Keratinocyte (primary cell): ENCODE results near the gene STON2. TPM values are rescaled to one million over a fixed set of nuclear protein-coding genes. Genes with fewer than 3 reads are reported as not detected.

Experiments used
- DNase-seq: peaks from one replicate; pipeline ENCODE4 v3.0.0-alpha.2; 2011; ENCODE audit warnings: low read depth, missing footprints, low spot score
- FAIRE-seq: peaks from 2 replicates; lab custom pipeline; 2011; peaks lifted over from hg19 to GRCh38; lab: Jason Lieb, UNC
- H2AFZ ChIP-seq: 2 replicates; pipeline ENCODE4 v1.6.0; 2012; ENCODE audit warnings: low read length, control low read depth, inconsistent platforms; ENCODE audit not compliant: control insufficient read depth
- H3K27ac ChIP-seq: 2 replicates; pipeline ENCODE4 v1.5.1; 2011; ENCODE audit warnings: low read length; ENCODE audit not compliant: control insufficient read depth, insufficient read depth
- H3K27me3 ChIP-seq: 3 replicates; pipeline ENCODE4 v1.6.0; 2011; ENCODE audit warnings: low read length; ENCODE audit not compliant: control insufficient read depth, insufficient read depth; ENCODE audit errors: extremely low read depth
- H3K36me3 ChIP-seq, 2 experiments: 2 replicates in 1 of 2; 3 replicates in 1 of 2; pipeline ENCODE4 v1.5.1; 2011; ENCODE audit warnings: low read length in 2 of 2, mild to moderate bottlenecking in 1 of 2; ENCODE audit not compliant: control insufficient read depth in 2 of 2, insufficient read depth in 2 of 2; ENCODE audit errors: extremely low read depth in 1 of 2
- H3K4me1 ChIP-seq: 3 replicates; pipeline ENCODE4 v1.5.1; 2011; ENCODE audit warnings: low read length; ENCODE audit not compliant: control insufficient read depth, insufficient read depth; ENCODE audit errors: extremely low read depth
- H3K4me2 ChIP-seq: 3 replicates; pipeline ENCODE4 v1.6.0; 2011; ENCODE audit warnings: low read depth, low read length; ENCODE audit not compliant: control insufficient read depth, insufficient read depth; ENCODE audit errors: extremely low read depth
- H3K4me3 ChIP-seq, 3 experiments: fragments of 200-600 bp in 1 of 3; sonication (generic) in 1 of 3; 2 replicates in 2 of 3; 3 replicates in 1 of 3; pipeline ENCODE4 v1.5.1; 2011 to 2016; ENCODE audit warnings: low read length in 3 of 3, mild to moderate bottlenecking in 3 of 3, control low read depth in 2 of 3, inconsistent platforms in 1 of 3, low read depth in 1 of 3, mixed read lengths in 1 of 3, mixed run types in 1 of 3, moderate library complexity in 1 of 3; ENCODE audit not compliant: control insufficient read depth in 2 of 3, insufficient read depth in 2 of 3; ENCODE audit errors: extremely low read depth in 1 of 3
- H3K79me2 ChIP-seq: 2 replicates; pipeline ENCODE4 v1.6.0; 2012; ENCODE audit warnings: low read length; ENCODE audit not compliant: control insufficient read depth, insufficient read depth
- H3K9ac ChIP-seq: 3 replicates; pipeline ENCODE4 v1.6.0; 2011; ENCODE audit warnings: low read length; ENCODE audit not compliant: control insufficient read depth, insufficient read depth; ENCODE audit errors: extremely low read depth
- H3K9me1 ChIP-seq: 3 replicates; pipeline ENCODE4 v1.6.0; 2011; ENCODE audit warnings: low read length; ENCODE audit not compliant: control insufficient read depth, insufficient read depth; ENCODE audit errors: extremely low read depth
- H3K9me3 ChIP-seq: 2 replicates; pipeline ENCODE4 v1.5.1; 2012; ENCODE audit warnings: low read depth, low read length; ENCODE audit not compliant: control insufficient read depth
- H4K20me1 ChIP-seq: 3 replicates; pipeline ENCODE4 v1.6.0; 2011; ENCODE audit warnings: low read length; ENCODE audit not compliant: control insufficient read depth, insufficient read depth; ENCODE audit errors: extremely low read depth
- CTCF ChIP-seq, 3 experiments: IDR thresholded peaks in 1 of 3; conservative IDR thresholded peaks in 1 of 3; optimal IDR thresholded peaks in 1 of 3; 2 replicates in 2 of 3; 3 replicates in 1 of 3; pipeline versions ENCODE3 to v1.5.1; 2011; ENCODE audit warnings: low read length in 3 of 3, mild to moderate bottlenecking in 3 of 3, moderate library complexity in 2 of 3, control low read depth in 1 of 3, inconsistent platforms in 1 of 3; ENCODE audit not compliant: insufficient read depth in 2 of 3; ENCODE audit errors: extremely low read depth in 1 of 3
- EZH2 ChIP-seq: IDR thresholded peaks from one replicate; pipeline ENCODE4 v1.6.1; 2012; ENCODE audit warnings: inconsistent platforms, mild to moderate bottlenecking, low read length, moderate library complexity
- dilution Hi-C: fragments of 300-500 bp; cut with MboI; formaldehyde crosslinking; loops from one replicate; pipeline ENCODE4 v1.7.0; 2020; ENCODE audit warnings: low sequenced_read_pairs; ENCODE audit not compliant: extremely low pct_ligation_motif_present
- polyA plus RNA-seq, 5 experiments: library from polyadenylated mRNA; depleted of rRNA in 3 of 5; stranded (reverse) in 3 of 5; stranded (forward) in 1 of 5; unstranded in 1 of 5; fragments of >200 nt; gene quantifications; 1 replicate in 1 of 5; 2 replicates in 3 of 5; 3 replicates in 1 of 5; pipeline versions ENCODE4 v1.2.1 to v1.2.3, GENCODE V29; 2011 to 2012; ENCODE audit warnings: missing spikeins in 2 of 5, low read depth in 1 of 5, low replicate concordance in 1 of 5

STON2 gene
- polyA plus RNA-seq, 1 donor (not counting 4 experiments of a cell fraction or from before 2014, with no cell fraction given) = 82.3 TPM

- H3K79me2 ChIP-seq = no peaks in the 10 kb centered on the region
- H3K27me3 ChIP-seq = peaks cover 8% of the 10 kb centered on the region
- H3K4me3 ChIP-seq = no peak overlapping the region
- H3K4me1 ChIP-seq = peaks cover 5% of the 10 kb centered on the region
- no peaks in the 10 kb centered on the region for H3K9me3 ChIP-seq
- no peak overlapping the region for H3K27ac ChIP-seq
- no peak overlapping the region for H3K9ac ChIP-seq
- H2AFZ ChIP-seq = no peak overlapping the region
- no peaks in the 10 kb centered on the region for H4K20me1 ChIP-seq
- no peak for DNase-seq
- no peak for TF ChIP-seq CTCF (optimal IDR thresholded peaks at IDR 0.05 in 1 of 3, IDR thresholded peaks at IDR 0.05 in 1 of 3, conservative IDR thresholded peaks at IDR 0.05 in 1 of 3; ENCODE audit: extremely low read depth in 1 of 3, insufficient read depth in 2 of 3, low read length in 3 of 3)
- no peak for TF ChIP-seq EZH2
- H3K36me3 ChIP-seq = no peaks in the 10 kb centered on the region
- no peak overlapping the region for H3K4me2 ChIP-seq
- H3K9me1 ChIP-seq = no peaks in the 10 kb centered on the region
- dilution Hi-C loops = no loop called here
- FAIRE-seq = no peak
Observed at GRCh38 chr14:81440041-81440440, 39.9 kb upstream of the STON2 start.

- Histone ChIP-seq H3K27ac (no peak overlapping the region), H3K4me2 (peak overlapping the region; percentile 92)
Observed at GRCh38 chr14:81437244-81437643, 37.1 kb upstream of the STON2 start.

More at GRCh38 chr14:81437244-81437643, 37.1 kb upstream of the STON2 start:
- Histone ChIP-seq H3K9me1 (peaks cover 5% of the 10 kb centered on the region), H3K4me1 (peaks cover 21% of the 10 kb centered on the region), H3K9me3 (no peaks in the 10 kb centered on the region), H3K27me3 (peaks cover 4% of the 10 kb centered on the region), H3K36me3 (no peaks in the 10 kb centered on the region), H2AFZ (no peak overlapping the region), H3K4me3 (no peak overlapping the region), H3K79me2 (peaks cover 14% of the 10 kb centered on the region), H3K9ac (no peak overlapping the region), H4K20me1 (no peaks in the 10 kb centered on the region)
- DNase-seq = no peak
- dilution Hi-C loops = no loop called here
- TF ChIP-seq CTCF (optimal IDR thresholded peaks at IDR 0.05 in 1 of 3, IDR thresholded peaks at IDR 0.05 in 1 of 3, conservative IDR thresholded peaks at IDR 0.05 in 1 of 3; ENCODE audit: extremely low read depth in 1 of 3, insufficient read depth in 2 of 3, low read length in 3 of 3) = no peak
- TF ChIP-seq EZH2 = no peak
- FAIRE-seq = no peak
